Karpas-422 (cell line): ENCODE results near the gene FLAD1. TPM values are rescaled to one million over a fixed set of nuclear protein-coding genes. Genes with fewer than 3 reads are reported as not detected.

Experiments used
- DNase-seq: peaks from one replicate; pipeline ENCODE4 v3.0.0-alpha.2; 2015
- H2AFZ ChIP-seq: fragments of 200-600 bp; sonication (generic); 2 replicates; pipeline ENCODE4 v1.6.1; 2014; ENCODE audit warnings: antibody characterized with exemption, low read length, mixed read lengths
- H3K27ac ChIP-seq: fragments of 200-600 bp; sonication (generic); 2 replicates; pipeline ENCODE4 v1.5.1; 2014; ENCODE audit warnings: mild to moderate bottlenecking, low read length, moderate library complexity
- H3K27me3 ChIP-seq: fragments of 200-600 bp; sonication (generic); 2 replicates; pipeline ENCODE4 v1.6.1; 2014; ENCODE audit warnings: low read length, mixed read lengths
- H3K36me3 ChIP-seq: fragments of 200-600 bp; sonication (generic); 2 replicates; pipeline ENCODE4 v1.6.1; 2014; ENCODE audit warnings: low read length, mixed read lengths; ENCODE audit not compliant: insufficient read depth
- H3K4me1 ChIP-seq: fragments of 200-600 bp; sonication (generic); 2 replicates; pipeline ENCODE4 v1.6.1; 2014; ENCODE audit warnings: mild to moderate bottlenecking, low read length, mixed read lengths
- H3K4me2 ChIP-seq: fragments of 200-600 bp; sonication (generic); 2 replicates; pipeline ENCODE4 v1.6.1; 2014; ENCODE audit warnings: low read length, low read depth, mild to moderate bottlenecking; ENCODE audit not compliant: poor library complexity, severe bottlenecking
- H3K4me3 ChIP-seq: fragments of 200-600 bp; sonication (generic); 2 replicates; pipeline ENCODE4 v1.5.1; 2014; ENCODE audit warnings: mild to moderate bottlenecking, antibody characterized with exemption, low read length, mixed read lengths
- H3K79me2 ChIP-seq: fragments of 200-600 bp; sonication (generic); 2 replicates; pipeline ENCODE4 v1.6.1; 2014; ENCODE audit warnings: mild to moderate bottlenecking, low read length, mixed read lengths
- H3K9ac ChIP-seq: fragments of 200-600 bp; sonication (generic); 2 replicates; pipeline ENCODE4 v1.6.0; 2014; ENCODE audit warnings: low read length
- H3K9me2 ChIP-seq: fragments of 200-600 bp; sonication (generic), shearing (Covaris generic); replicated peaks from 2 replicates; pipeline ENCODE4 v1.6.0; 2014; ENCODE audit warnings: mild to moderate bottlenecking, low read length, moderate library complexity; ENCODE audit not compliant: insufficient read depth
- H3K9me3 ChIP-seq: fragments of 300-700, 200-600 bp; sonication (generic); 2 replicates; pipeline ENCODE4 v1.6.1; 2014; ENCODE audit warnings: low read length, mixed read lengths
- H4K20me1 ChIP-seq: fragments of 200-600 bp; sonication (generic); 2 replicates; pipeline ENCODE4 v1.6.1; 2014; ENCODE audit warnings: mild to moderate bottlenecking, antibody characterized with exemption, low read length, low read depth; ENCODE audit not compliant: insufficient read depth
- total RNA-seq: library from RNA; depleted of rRNA; stranded (reverse); fragments of >200 nt; shearing (Covaris generic); gene quantifications from 2 replicates; pipeline ENCODE4 v1.2.3, GENCODE V29; 2014; ENCODE audit warnings: low replicate concordance

The FLAD1 gene
- total RNA-seq, 1 experiment from 2014 or later = 48.7 TPM

DNA sequence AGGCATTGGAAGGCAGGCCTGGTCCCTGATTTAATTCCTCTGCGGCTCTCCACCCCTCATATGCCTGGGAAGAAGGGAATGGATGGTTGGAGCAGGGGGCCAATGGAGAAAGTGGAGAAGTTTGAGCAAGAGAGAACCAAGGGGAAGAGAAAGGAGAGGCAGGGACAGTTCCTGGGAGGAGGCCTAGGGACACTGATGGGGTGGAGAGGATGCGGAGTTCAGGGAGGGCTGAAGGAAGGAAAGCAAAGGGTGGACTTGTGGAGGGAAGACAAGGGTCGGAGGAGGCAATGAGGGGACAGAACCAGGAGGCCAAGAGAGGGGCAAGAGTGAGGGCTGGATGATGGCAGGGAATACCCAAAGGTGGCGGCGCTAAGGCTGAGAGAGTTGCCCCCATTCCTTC is 26.6 kb downstream of the FLAD1 start:
- peaks cover 14% of the 10 kb centered on the region; the same call in 1 of the 2 replicates for H3K79me2 ChIP-seq
- H3K4me3 ChIP-seq = no peak overlapping the region
- H3K27me3 ChIP-seq = no peaks in the 10 kb centered on the region
- no peaks in the 10 kb centered on the region for H3K36me3 ChIP-seq
- no peaks in the 10 kb centered on the region for H4K20me1 ChIP-seq
- no peak overlapping the region for H3K27ac ChIP-seq
- no peak overlapping the region for H3K4me2 ChIP-seq
- no peak for DNase-seq
- H3K4me1 ChIP-seq = peaks cover 85% of the 10 kb centered on the region
- no peak overlapping the region for H3K9ac ChIP-seq
- no peak overlapping the region for H2AFZ ChIP-seq
- H3K9me3 ChIP-seq = no peaks in the 10 kb centered on the region
- no peaks in the 10 kb centered on the region for H3K9me2 ChIP-seq

DNA sequence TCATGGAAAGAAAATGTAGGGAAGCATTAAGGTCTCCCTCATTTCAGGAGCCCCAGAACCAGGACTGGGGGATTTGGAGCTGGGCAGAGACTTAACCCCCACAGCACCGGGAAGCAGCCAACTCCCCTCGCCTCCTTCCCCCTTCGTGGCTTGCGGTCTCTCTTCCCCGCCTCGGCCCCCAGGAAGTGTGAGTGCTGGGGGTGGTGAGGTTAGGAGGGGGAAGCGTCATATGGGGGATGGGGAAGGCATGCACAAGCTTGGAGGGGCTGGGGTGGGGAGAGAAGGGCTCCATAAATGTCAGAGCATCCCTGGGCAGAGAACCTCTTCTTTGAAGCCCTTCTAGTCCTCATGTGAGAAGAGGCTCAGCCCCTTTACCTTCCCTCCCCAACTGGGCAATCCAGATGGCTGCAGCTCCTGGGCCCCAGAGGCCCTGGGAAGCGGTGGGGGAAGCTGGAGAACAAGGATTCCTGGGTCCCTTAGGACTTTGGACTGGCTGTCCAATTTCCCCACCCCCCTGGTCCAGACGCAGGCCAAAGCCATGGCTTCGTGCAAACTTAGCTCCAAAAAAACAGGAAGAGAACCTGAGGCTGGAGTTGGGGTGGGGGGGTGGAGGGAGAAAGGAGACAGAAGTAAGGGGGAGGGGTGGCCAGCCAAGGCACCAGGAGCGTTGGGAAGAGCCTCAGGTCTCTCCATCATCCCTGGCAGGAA is 27.2 kb downstream of the FLAD1 start:
- Histone ChIP-seq H3K27ac (no peak overlapping the region), H2AFZ (no peak overlapping the region), H3K4me1 (peaks cover 79% of the 10 kb centered on the region), H3K9me2 (no peaks in the 10 kb centered on the region), H3K9me3 (no peaks in the 10 kb centered on the region), H3K36me3 (no peaks in the 10 kb centered on the region), H3K4me2 (no peak overlapping the region), H3K9ac (no peak overlapping the region), H3K4me3 (no peak overlapping the region), H3K79me2 (peaks cover 14% of the 10 kb centered on the region; the same call in 1 of the 2 replicates), H4K20me1 (no peaks in the 10 kb centered on the region), H3K27me3 (no peaks in the 10 kb centered on the region)
- DNase-seq = peak; percentile 39

DNA sequence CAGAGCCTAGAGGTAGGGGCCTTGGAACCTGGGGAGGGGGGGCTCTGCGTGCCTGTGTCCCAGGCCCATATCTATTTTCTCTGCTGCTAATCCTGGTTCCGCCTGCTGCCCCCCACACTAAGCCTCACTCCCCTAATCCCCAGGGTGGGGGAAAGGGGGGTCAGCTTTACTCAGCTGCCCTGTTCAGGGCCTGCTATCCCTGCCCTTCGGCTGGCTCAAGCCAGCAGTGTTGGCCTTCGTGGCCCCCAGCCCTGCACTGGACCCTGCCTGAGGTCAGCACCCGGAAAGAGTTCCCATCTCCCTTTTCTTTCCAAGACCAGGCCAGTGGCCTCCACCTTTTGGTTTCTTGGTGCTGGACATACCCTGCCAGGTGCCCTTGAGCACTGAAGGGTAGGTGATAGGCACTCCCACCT is 27.9 kb downstream of the FLAD1 start:
- Histone ChIP-seq H3K4me1 (peaks cover 77% of the 10 kb centered on the region), H4K20me1 (no peaks in the 10 kb centered on the region), H3K9me2 (no peaks in the 10 kb centered on the region), H3K9ac (no peak overlapping the region), H3K27ac (no peak overlapping the region), H3K9me3 (no peaks in the 10 kb centered on the region), H3K27me3 (no peaks in the 10 kb centered on the region), H3K79me2 (peaks cover 12% of the 10 kb centered on the region; the same call in 1 of the 2 replicates), H3K4me3 (no peak overlapping the region), H2AFZ (no peak overlapping the region), H3K4me2 (no peak overlapping the region), H3K36me3 (no peaks in the 10 kb centered on the region)
- peak; percentile 39 for DNase-seq

DNA sequence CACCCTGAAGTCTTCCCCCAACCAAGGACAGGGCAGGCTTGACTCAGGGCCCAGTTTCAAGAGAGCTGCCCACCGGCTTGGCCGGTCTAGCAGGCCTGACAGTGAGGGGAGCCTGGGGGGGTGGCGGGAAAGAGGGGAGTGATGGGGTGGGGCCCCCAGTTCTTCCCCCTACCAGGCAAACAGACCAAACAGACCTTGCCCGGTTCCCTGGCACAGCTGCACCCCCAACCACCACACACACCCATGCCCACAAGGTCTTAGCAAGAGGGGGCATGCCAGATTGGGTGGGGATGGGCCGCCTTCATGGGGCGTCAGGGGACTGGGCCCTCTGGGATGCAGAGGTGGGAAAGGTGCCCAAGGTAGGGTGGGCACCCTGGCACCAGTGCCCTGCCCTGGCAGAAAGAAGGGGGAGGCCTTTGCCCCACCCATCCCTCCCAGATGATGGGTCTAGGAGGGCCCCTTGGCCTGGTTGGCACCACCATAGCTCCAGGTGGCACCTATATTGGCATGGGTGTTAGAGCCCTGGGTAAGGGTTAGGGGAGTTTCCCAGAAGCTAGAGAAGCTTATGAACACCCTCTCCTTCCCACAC is 28.4 kb downstream of the FLAD1 start:
- no peak overlapping the region for H3K27ac ChIP-seq
- no peak overlapping the region for H2AFZ ChIP-seq

DNA sequence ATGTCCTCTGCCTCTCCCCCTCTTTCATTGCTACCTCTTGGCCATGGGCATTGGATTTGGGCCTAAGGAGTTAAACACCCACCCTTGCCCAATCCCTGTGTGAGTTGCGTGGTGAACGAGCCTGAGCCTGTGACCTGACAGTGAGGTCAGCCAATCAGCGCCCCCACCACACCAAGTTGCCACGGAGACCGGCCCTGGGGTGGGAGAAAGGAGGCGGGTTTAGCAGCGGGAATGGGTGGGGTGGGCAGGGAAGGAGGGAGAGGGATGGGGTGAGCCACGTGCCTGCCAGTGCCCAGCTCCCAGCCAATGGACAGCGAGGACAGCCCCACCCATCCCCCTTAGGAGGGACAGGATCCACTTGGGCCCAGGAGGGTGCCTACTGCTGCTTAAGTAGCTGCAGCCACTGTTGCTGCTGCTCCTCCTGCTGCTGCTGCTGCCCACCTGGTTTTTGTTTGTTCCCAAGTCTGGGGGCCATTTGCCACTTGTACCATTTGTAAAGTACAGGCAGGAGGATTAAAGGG is 28.9 kb downstream of the FLAD1 start:
- H3K4me2 ChIP-seq = no peak overlapping the region
- no peak overlapping the region for H3K4me3 ChIP-seq
- peaks cover 11% of the 10 kb centered on the region; the same call in 1 of the 2 replicates for H3K79me2 ChIP-seq

More for the DNA sequence above, 28.4 kb downstream of the FLAD1 start:
- Histone ChIP-seq H3K79me2 (peaks cover 12% of the 10 kb centered on the region; the same call in 1 of the 2 replicates), H3K27me3 (no peaks in the 10 kb centered on the region), H4K20me1 (no peaks in the 10 kb centered on the region), H3K4me1 (peaks cover 77% of the 10 kb centered on the region), H3K9me2 (no peaks in the 10 kb centered on the region), H3K9ac (no peak overlapping the region), H3K4me3 (no peak overlapping the region), H3K36me3 (no peaks in the 10 kb centered on the region), H3K4me2 (no peak overlapping the region), H3K9me3 (no peaks in the 10 kb centered on the region)
- DNase-seq = peak; percentile 34

DNA sequence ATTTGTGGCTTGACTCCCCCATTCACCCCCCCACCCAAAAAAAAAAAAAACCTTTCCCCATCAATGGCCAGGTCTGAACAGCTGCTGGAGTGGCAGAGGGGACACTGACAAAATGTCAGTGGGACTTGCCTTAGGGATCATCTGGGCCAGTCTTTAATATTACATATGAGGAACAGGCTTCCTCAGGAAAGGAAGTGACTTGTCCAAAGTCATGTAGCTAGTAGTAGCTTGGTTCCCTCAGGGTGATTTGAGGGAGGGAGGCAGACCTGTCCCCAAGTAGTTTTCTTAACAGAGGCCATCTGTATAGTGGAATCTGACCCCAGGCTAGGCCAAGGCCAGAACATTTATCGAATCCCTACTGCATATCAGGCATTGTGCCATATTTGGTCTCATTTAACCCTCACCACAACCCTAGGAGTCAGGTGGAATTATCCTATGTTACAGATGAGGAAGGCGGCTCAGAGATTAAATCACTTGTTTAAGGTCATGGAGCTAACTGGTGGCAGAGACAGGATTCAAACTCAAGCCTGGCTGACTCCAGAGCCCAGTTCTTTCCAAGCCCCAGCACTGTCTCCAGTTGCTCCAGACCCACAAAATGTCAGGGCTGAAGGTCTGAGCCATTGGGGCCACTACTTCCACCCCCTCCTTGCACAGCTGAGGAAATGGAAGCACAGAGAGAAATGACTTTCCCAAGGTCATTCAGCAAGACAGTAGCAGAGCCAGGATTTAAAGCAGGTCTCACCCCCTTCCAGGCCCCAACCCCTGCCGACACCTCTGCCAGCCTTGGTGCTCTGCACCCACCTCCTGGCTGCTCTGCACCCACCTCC is 29.8 kb downstream of the FLAD1 start:
- Histone ChIP-seq H3K79me2 (peaks cover 5% of the 10 kb centered on the region; the same call in 1 of the 2 replicates), H3K27ac (peak overlapping the region; percentile 40), H3K36me3 (no peaks in the 10 kb centered on the region), H3K9me3 (no peaks in the 10 kb centered on the region), H3K9me2 (no peaks in the 10 kb centered on the region), H3K4me1 (peaks cover 79% of the 10 kb centered on the region), H4K20me1 (no peaks in the 10 kb centered on the region), H3K9ac (no peak overlapping the region), H3K27me3 (no peaks in the 10 kb centered on the region), H3K4me2 (no peak overlapping the region), H3K4me3 (no peak overlapping the region), H2AFZ (no peak overlapping the region)
- DNase-seq = no peak

More for the DNA sequence above, 28.9 kb downstream of the FLAD1 start:
- Histone ChIP-seq H3K36me3 (no peaks in the 10 kb centered on the region), H2AFZ (no peak overlapping the region), H4K20me1 (no peaks in the 10 kb centered on the region), H3K27ac (no peak overlapping the region), H3K9me3 (no peaks in the 10 kb centered on the region), H3K27me3 (no peaks in the 10 kb centered on the region), H3K9me2 (no peaks in the 10 kb centered on the region), H3K4me1 (peaks cover 77% of the 10 kb centered on the region), H3K9ac (no peak overlapping the region)
- peak; percentile 69 for DNase-seq

DNA sequence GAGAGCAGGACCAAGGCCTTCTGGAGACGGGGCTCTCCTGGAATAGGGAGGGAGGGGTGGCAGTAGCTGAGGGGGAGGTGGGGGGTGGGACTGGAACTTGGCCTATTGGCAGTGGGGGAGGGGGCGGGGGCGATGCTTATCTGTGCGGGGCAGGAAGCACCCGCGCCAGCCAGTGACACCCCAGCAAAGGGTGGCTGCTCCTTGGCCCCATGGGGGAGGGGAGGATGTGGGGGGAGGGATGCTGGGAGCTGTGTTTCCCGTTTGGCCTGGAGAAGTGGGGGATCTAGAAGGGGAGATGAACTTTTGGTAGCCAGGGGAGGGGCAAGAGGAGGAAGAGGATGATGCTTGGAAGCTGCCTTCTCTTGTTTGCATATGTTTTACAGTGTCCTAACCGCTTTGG is 30.5 kb downstream of the FLAD1 start:
- Histone ChIP-seq H4K20me1 (no peaks in the 10 kb centered on the region), H3K4me3 (no peak overlapping the region), H2AFZ (no peak overlapping the region), H3K36me3 (no peaks in the 10 kb centered on the region), H3K79me2 (no peaks in the 10 kb centered on the region), H3K4me2 (no peak overlapping the region), H3K27ac (peak overlapping the region; percentile 40; the same call in 1 of the 2 replicates), H3K9ac (no peak overlapping the region), H3K27me3 (no peaks in the 10 kb centered on the region), H3K9me2 (no peaks in the 10 kb centered on the region), H3K4me1 (peaks cover 78% of the 10 kb centered on the region), H3K9me3 (no peaks in the 10 kb centered on the region)
- no peak for DNase-seq
